D341Med (cell line): ENCODE results near the gene GINS2.
A peak's percentile ranks its signal among the peaks of the same experiment; 100 is the strongest.

ENCODE experiments used
- DNase-seq: peaks from one replicate; pipeline ENCODE4 v3.0.0; 2012; ENCODE audit warnings: low spot score

Gene GINS2

GRCh38 chr16:85688586-85689284 lies at the start of gene GINS2:
TSS of gene GINS2 (minus strand) at chr16:85688954. CDS start at chr16:85688898, 56 bp downstream.
- peak; percentile 98 for DNase-seq

GRCh38 chr16:85736921-85737320 lies 48.2 kb upstream of the GINS2 start:
- DNase-seq: no peak

GRCh38 chr16:85735946-85736345 lies 47.2 kb upstream of the GINS2 start:
- no peak for DNase-seq

GRCh38 chr16:85735225-85735635 lies 46.5 kb upstream of the GINS2 start:
- no peak for DNase-seq

GRCh38 chr16:85734311-85735017 lies 45.7 kb upstream of the GINS2 start:
- DNase-seq: no peak

GRCh38 chr16:85733839-85734170 lies 45.1 kb upstream of the GINS2 start:
- no peak for DNase-seq

GRCh38 chr16:85733155-85733838 lies 44.5 kb upstream of the GINS2 start:
- no peak for DNase-seq

- no peak for DNase-seq
Measured at GRCh38 chr16:85731179-85731578, 42.4 kb upstream of the GINS2 start.

GRCh38 chr16:85730186-85730465 lies 41.4 kb upstream of the GINS2 start:
- no peak for DNase-seq

- DNase-seq: no peak
Measured at GRCh38 chr16:85729452-85730185, 40.9 kb upstream of the GINS2 start.

- DNase-seq: no peak
Measured at GRCh38 chr16:85728879-85729278, 40.1 kb upstream of the GINS2 start.

- peak; percentile 86 for DNase-seq
Measured at GRCh38 chr16:85724936-85725335, 36.2 kb upstream of the GINS2 start.

- DNase-seq: no peak
Measured at GRCh38 chr16:85724126-85724879, 35.5 kb upstream of the GINS2 start.

- DNase-seq: no peak
Measured at GRCh38 chr16:85722128-85722893, 33.6 kb upstream of the GINS2 start.

- no peak for DNase-seq
Measured at GRCh38 chr16:85720302-85720637, 31.5 kb upstream of the GINS2 start.

- DNase-seq: peak; percentile 59
Measured at GRCh38 chr16:85719605-85720301, 31.0 kb upstream of the GINS2 start.

- DNase-seq: no peak
Measured at GRCh38 chr16:85718682-85719081, 29.9 kb upstream of the GINS2 start.

- no peak for DNase-seq
Measured at GRCh38 chr16:85718153-85718477, 29.4 kb upstream of the GINS2 start.

GRCh38 chr16:85717393-85718152 lies 28.8 kb upstream of the GINS2 start:
- peak; percentile 75 for DNase-seq

GRCh38 chr16:85716680-85717038 lies 27.9 kb upstream of the GINS2 start:
- peak; percentile 83 for DNase-seq
